OCI-LY3 (cell line): ENCODE results near the gene C2orf15.
A peak's percentile ranks its signal among the peaks of the same experiment; 100 is the strongest.
"Not testable (repeated sequence)": the region's sequence is repeated elsewhere in the genome, so short reads cannot be mapped to it uniquely, and the experiment has no call there.

Source experiments
- H2AFZ ChIP-seq: fragments of 200-600, 300-600 bp; shearing (Covaris generic); 2 replicates; pipeline ENCODE4 v1.6.0; 2014; ENCODE audit warnings: antibody characterized with exemption, low read depth, low read length
- H3K27ac ChIP-seq: fragments of 200-600, 300-600 bp; sonication (generic); 2 replicates; pipeline ENCODE4 v1.5.1; 2014; ENCODE audit warnings: mild to moderate bottlenecking, low read length, moderate library complexity, mixed read lengths
- H3K27me3 ChIP-seq: fragments of 200-600, 300-600 bp; sonication (generic); 2 replicates; pipeline ENCODE4 v1.6.1; 2014; ENCODE audit warnings: low read depth, low read length, mixed read lengths
- H3K36me3 ChIP-seq: fragments of 200-600, 300-600 bp; sonication (generic); replicated peaks from 2 replicates; pipeline ENCODE3; 2014; ENCODE audit warnings: low read depth, low read length, mixed read lengths
- H3K4me1 ChIP-seq: fragments of 300-600, 200-600 bp; sonication (generic); 2 replicates; pipeline ENCODE4 v1.6.1; 2014; ENCODE audit warnings: low read length, mixed read lengths
- H3K4me2 ChIP-seq: fragments of 200-600, 300-600 bp; sonication (generic); 2 replicates; pipeline ENCODE4 v1.6.1; 2014; ENCODE audit warnings: low read length, mixed read lengths
- H3K4me3 ChIP-seq: fragments of 300-600, 200-600 bp; sonication (generic); 2 replicates; pipeline ENCODE4 v1.5.1; 2014; ENCODE audit warnings: antibody characterized with exemption, mild to moderate bottlenecking, low read length, moderate library complexity
- H3K79me2 ChIP-seq: fragments of 300-600, 200-600 bp; shearing (Covaris generic); 2 replicates; pipeline ENCODE4 v1.6.1; 2014; ENCODE audit warnings: mild to moderate bottlenecking, low read length, mixed read lengths
- H3K9ac ChIP-seq: fragments of 300-600, 200-600 bp; shearing (Covaris generic); 2 replicates; pipeline ENCODE4 v1.6.0; 2014; ENCODE audit warnings: mild to moderate bottlenecking, low read length, moderate library complexity
- H3K9me3 ChIP-seq: fragments of 200-600, 300-600 bp; shearing (Covaris generic); 2 replicates; pipeline ENCODE4 v1.6.1; 2014; ENCODE audit warnings: low read length, mixed read lengths; ENCODE audit not compliant: insufficient read depth
- H4K20me1 ChIP-seq: fragments of 200-600, 300-600 bp; sonication (generic); 2 replicates; pipeline ENCODE4 v1.6.1; 2016; ENCODE audit warnings: low read length, mixed read lengths; ENCODE audit not compliant: insufficient read depth
- EZH2phosphoT487 ChIP-seq: fragments of 200-600 bp; shearing (Covaris generic); IDR thresholded peaks from 2 replicates; pipeline ENCODE4 v1.6.1; 2018; ENCODE audit warnings: antibody characterized with exemption, mixed run types, low read depth
- TF ChIP-seq, protein P1 (sequence below): fragments of 200-600, 300-600 bp; sonication (generic); IDR thresholded peaks from 2 replicates; pipeline ENCODE4 v1.5.1; 2014; ENCODE audit warnings: antibody characterized with exemption, low read length, low read depth

Gene C2orf15

DNA sequence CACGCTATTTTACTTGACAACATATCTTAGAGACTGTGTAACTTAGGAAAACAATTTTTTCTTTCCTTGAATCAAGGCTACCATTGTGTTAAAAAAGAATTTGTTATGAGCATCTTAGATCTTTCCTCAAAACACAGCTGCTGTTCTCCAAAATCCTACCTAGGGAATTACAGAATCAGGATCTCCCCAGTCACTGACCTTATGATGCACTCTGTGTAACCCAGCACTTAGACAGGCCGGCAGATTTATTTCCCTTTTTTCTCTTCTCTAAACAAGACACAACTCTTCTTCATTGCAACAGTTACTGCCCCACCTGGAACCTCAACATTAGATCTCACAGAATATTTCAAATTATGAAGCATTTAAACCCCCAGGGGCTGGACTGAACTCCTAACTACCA lies 13.5 kb upstream of the C2orf15 start:
- no peaks in the 10 kb centered on the region for H3K27me3 ChIP-seq
- peaks cover 17% of the 10 kb centered on the region for H3K36me3 ChIP-seq
- no peaks in the 10 kb centered on the region for H4K20me1 ChIP-seq
- H3K27ac ChIP-seq: no peak overlapping the region
- no peak overlapping the region for H3K4me3 ChIP-seq
- no peaks in the 10 kb centered on the region for H3K9me3 ChIP-seq
- TF ChIP-seq EZH2phosphoT487: no peak
- TF ChIP-seq, protein P1, sequence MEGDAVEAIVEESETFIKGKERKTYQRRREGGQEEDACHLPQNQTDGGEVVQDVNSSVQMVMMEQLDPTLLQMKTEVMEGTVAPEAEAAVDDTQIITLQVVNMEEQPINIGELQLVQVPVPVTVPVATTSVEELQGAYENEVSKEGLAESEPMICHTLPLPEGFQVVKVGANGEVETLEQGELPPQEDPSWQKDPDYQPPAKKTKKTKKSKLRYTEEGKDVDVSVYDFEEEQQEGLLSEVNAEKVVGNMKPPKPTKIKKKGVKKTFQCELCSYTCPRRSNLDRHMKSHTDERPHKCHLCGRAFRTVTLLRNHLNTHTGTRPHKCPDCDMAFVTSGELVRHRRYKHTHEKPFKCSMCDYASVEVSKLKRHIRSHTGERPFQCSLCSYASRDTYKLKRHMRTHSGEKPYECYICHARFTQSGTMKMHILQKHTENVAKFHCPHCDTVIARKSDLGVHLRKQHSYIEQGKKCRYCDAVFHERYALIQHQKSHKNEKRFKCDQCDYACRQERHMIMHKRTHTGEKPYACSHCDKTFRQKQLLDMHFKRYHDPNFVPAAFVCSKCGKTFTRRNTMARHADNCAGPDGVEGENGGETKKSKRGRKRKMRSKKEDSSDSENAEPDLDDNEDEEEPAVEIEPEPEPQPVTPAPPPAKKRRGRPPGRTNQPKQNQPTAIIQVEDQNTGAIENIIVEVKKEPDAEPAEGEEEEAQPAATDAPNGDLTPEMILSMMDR: no peak
- H3K9ac ChIP-seq: no peak overlapping the region
- H2AFZ ChIP-seq: no peak overlapping the region
- no peaks in the 10 kb centered on the region for H3K79me2 ChIP-seq
- H3K4me1 ChIP-seq: peaks cover 21% of the 10 kb centered on the region
- H3K4me2 ChIP-seq: no peak overlapping the region

DNA sequence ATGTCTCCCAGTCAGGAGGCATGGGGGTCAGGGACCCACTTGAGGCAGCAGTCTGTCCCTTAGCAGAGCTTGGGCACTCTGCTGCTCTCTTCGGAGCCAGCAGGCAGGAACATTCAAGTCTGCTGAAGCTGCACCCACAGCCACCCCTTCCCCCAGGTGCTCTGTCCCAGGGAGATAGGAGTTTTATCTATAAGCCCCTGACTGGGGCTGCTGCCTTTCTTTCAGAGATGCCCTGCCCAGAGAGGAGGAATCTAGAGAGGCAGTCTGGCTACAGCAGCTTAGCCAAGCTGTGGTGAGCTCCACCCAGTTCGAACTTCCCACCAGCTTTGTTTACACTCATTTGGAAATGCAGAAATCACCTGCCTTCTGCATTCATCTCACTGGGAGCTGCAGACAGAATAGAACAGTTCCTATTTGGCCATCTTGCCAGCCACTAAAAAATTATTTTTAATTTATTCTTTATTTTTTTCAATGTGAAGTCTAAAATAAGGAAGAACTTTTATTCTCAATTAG lies 6.4 kb upstream of the C2orf15 start:
- not testable (repeated sequence) for H3K4me3 ChIP-seq, H3K9me3 ChIP-seq, H3K27ac ChIP-seq, H2AFZ ChIP-seq, H3K4me2 ChIP-seq, H3K4me1 ChIP-seq, H3K9ac ChIP-seq, H3K27me3 ChIP-seq, H3K36me3 ChIP-seq, H3K79me2 ChIP-seq, H4K20me1 ChIP-seq

DNA sequence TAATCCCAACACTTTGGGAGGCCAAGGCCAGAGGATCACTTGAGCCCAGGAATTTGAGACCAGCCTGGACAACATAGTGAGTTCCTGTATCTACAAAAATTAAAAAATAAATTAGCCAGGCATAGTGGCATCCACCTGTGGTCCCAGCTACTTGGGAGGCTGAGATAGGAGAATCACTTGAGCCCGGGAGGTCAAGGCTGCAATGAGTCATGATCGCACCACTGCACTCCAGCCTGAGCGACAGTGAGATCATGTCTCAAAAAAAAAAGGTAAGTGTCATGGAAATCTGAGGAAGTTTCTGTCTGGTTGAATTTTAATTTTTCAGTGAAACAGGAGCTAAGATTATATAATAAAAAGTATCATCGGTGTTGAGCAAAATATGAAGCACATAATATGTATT lies 2.5 kb upstream of the C2orf15 start:
- Histone ChIP-seq H4K20me1 (no peaks in the 10 kb centered on the region), H3K4me1 (peaks cover 14% of the 10 kb centered on the region), H2AFZ (no peak overlapping the region), H3K9me3 (no peaks in the 10 kb centered on the region), H3K36me3 (no peaks in the 10 kb centered on the region), H3K27ac (no peak overlapping the region), H3K27me3 (no peaks in the 10 kb centered on the region), H3K4me2 (no peak overlapping the region), H3K4me3 (no peak overlapping the region), H3K79me2 (no peaks in the 10 kb centered on the region), H3K9ac (no peak overlapping the region)
- TF ChIP-seq EZH2phosphoT487: no peak
- TF ChIP-seq, protein P1: no peak

DNA sequence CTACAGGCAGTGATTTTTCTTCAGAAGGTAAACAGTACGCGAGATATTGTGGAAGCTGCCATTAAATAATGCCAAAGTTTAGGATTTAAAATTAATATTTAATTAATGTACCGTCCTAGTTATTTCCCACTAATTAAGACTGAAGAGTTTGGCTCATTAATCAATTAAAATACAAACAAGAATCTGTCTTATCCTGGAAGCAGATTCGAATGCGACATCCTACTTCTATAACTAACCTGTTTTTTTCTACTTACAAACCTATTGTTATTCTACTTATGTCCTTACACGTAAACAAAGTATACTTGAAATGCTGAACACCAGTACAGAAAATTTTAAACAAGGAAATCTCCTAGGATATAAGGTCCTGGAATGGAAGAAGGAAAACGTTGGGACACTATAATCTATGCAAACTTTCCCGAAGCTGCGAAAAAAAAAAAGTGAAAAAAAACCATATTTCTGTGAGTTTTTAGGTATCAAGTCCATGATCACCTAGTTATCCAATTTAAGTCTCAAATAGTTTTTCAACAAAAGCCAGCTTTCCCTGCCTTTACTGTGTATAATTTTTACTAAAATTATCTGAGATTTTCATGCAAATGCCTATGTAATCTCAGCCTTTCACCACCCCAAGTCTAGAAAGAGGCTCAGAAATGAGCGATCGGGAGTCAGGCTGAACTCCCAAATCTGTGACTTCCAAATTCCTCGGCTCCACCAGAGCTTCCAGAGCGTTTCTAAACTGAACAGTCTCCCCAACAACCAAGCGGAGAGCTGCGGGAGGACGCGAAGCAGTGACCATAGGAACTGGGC lies 1.2 kb upstream of the C2orf15 start:
- peak overlapping the region; percentile 89 for H3K4me2 ChIP-seq
- peak overlapping the region; percentile 49 for H3K27ac ChIP-seq
- TF ChIP-seq EZH2phosphoT487: no peak
- TF ChIP-seq, protein P1: no peak
- H3K4me1 ChIP-seq: peaks cover 14% of the 10 kb centered on the region
- H3K36me3 ChIP-seq: no peaks in the 10 kb centered on the region
- peak overlapping the region; percentile 69 for H3K9ac ChIP-seq
- H3K79me2 ChIP-seq: no peaks in the 10 kb centered on the region
- no peaks in the 10 kb centered on the region for H3K9me3 ChIP-seq
- peak overlapping the region; percentile 74 for H3K4me3 ChIP-seq
- H2AFZ ChIP-seq: peak overlapping the region; percentile 75
- no peaks in the 10 kb centered on the region for H3K27me3 ChIP-seq
- no peaks in the 10 kb centered on the region for H4K20me1 ChIP-seq

DNA sequence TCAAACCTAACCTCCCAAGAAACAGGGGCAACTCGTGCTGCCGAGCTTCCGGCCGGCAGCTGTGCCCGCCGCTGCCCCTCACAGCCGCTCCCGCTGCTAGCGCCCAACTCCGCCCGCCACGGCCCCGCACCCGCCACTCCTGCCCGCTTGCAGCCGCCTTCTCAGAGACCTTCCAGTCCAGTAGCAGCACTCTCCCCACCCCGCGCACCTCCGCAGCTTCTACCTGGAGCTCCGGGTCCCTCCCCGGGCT lies 722 bp upstream of the C2orf15 start:
- Histone ChIP-seq H3K79me2 (no peaks in the 10 kb centered on the region), H3K9me3 (no peaks in the 10 kb centered on the region), H3K36me3 (no peaks in the 10 kb centered on the region), H2AFZ (peak overlapping the region; percentile 75), H3K4me3 (peak overlapping the region; percentile 74), H3K9ac (peak overlapping the region; percentile 69), H3K4me2 (peak overlapping the region; percentile 89), H3K27me3 (no peaks in the 10 kb centered on the region), H3K4me1 (peaks cover 14% of the 10 kb centered on the region), H4K20me1 (no peaks in the 10 kb centered on the region), H3K27ac (peak overlapping the region; percentile 49)
- TF ChIP-seq, protein P1: no peak
- no peak for TF ChIP-seq EZH2phosphoT487
